HEK293 (cell line): ENCODE data around the gene PIGH.

Experiments
- KLF1 ChIP-seq: fragments of 450-650 bp; formaldehyde crosslinking; IDR thresholded peaks from 2 replicates; pipeline ENCODE4 v1.5.1; 2016; ENCODE audit warnings: missing biosample characterization, missing genetic modification characterization
- KLF16 ChIP-seq: fragments of 450-650 bp; formaldehyde crosslinking; IDR thresholded peaks from 2 replicates; pipeline ENCODE4 v1.5.1; 2017; ENCODE audit warnings: missing biosample characterization, missing genetic modification characterization
- MYNN ChIP-seq: fragments of 450-650 bp; formaldehyde crosslinking; IDR thresholded peaks from 2 replicates; pipeline ENCODE4 v1.5.1; 2016; ENCODE audit warnings: missing biosample characterization, missing genetic modification characterization, borderline replicate concordance
- TF ChIP-seq, protein P1 (sequence below): fragments of 450-650 bp; formaldehyde crosslinking; IDR thresholded peaks from 2 replicates; pipeline ENCODE4 v1.5.1; 2016; ENCODE audit warnings: missing biosample characterization, missing genetic modification characterization
- TF ChIP-seq, protein P2 (sequence below): fragments of 450-650 bp; formaldehyde crosslinking; IDR thresholded peaks from 2 replicates; pipeline ENCODE4 v1.5.1; 2016; ENCODE audit warnings: missing biosample characterization, missing genetic modification characterization
- TF ChIP-seq, protein P3 (sequence below): fragments of 450-650 bp; formaldehyde crosslinking; IDR thresholded peaks from 2 replicates; pipeline ENCODE4 v1.5.1; 2016; ENCODE audit warnings: missing biosample characterization, missing genetic modification characterization, low read depth
- TF ChIP-seq, protein P4 (sequence below): fragments of 450-650 bp; formaldehyde crosslinking; IDR thresholded peaks from 2 replicates; pipeline ENCODE4 v1.5.1; 2017; ENCODE audit warnings: missing biosample characterization, missing genetic modification characterization
- TF ChIP-seq, protein P5 (sequence below): fragments of 450-650 bp; formaldehyde crosslinking; IDR thresholded peaks from 2 replicates; pipeline ENCODE4 v1.5.1; 2016; ENCODE audit warnings: missing biosample characterization, missing genetic modification characterization

DNA sequence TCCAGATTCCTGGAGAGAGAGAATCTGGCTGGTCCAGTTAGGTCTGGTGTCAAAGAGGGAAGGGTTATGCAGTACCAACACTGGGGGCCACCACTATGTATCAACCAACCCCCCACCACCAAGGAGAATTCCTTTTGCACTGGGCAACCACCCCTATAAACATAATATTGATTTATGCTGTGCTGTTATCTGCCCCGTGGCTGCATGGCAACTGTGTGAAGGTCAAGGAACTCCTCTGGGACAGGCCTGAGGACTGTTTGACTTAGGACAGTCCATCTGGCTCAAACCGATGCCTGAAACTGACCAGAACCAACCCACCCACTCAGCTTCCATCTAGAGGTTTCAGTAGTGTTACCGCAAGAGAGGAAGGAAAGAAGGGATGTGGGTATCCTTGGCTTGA lies 46.5 kb downstream of the PIGH start:
- no peak for TF ChIP-seq KLF16 (tag by site-specific recombination)
- TF ChIP-seq, protein P1, sequence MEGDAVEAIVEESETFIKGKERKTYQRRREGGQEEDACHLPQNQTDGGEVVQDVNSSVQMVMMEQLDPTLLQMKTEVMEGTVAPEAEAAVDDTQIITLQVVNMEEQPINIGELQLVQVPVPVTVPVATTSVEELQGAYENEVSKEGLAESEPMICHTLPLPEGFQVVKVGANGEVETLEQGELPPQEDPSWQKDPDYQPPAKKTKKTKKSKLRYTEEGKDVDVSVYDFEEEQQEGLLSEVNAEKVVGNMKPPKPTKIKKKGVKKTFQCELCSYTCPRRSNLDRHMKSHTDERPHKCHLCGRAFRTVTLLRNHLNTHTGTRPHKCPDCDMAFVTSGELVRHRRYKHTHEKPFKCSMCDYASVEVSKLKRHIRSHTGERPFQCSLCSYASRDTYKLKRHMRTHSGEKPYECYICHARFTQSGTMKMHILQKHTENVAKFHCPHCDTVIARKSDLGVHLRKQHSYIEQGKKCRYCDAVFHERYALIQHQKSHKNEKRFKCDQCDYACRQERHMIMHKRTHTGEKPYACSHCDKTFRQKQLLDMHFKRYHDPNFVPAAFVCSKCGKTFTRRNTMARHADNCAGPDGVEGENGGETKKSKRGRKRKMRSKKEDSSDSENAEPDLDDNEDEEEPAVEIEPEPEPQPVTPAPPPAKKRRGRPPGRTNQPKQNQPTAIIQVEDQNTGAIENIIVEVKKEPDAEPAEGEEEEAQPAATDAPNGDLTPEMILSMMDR (tag by site-specific recombination): no peak
- TF ChIP-seq, protein P2, sequence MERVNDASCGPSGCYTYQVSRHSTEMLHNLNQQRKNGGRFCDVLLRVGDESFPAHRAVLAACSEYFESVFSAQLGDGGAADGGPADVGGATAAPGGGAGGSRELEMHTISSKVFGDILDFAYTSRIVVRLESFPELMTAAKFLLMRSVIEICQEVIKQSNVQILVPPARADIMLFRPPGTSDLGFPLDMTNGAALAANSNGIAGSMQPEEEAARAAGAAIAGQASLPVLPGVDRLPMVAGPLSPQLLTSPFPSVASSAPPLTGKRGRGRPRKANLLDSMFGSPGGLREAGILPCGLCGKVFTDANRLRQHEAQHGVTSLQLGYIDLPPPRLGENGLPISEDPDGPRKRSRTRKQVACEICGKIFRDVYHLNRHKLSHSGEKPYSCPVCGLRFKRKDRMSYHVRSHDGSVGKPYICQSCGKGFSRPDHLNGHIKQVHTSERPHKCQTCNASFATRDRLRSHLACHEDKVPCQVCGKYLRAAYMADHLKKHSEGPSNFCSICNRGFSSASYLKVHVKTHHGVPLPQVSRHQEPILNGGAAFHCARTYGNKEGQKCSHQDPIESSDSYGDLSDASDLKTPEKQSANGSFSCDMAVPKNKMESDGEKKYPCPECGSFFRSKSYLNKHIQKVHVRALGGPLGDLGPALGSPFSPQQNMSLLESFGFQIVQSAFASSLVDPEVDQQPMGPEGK (tag by site-specific recombination): no peak
- TF ChIP-seq, protein P3, sequence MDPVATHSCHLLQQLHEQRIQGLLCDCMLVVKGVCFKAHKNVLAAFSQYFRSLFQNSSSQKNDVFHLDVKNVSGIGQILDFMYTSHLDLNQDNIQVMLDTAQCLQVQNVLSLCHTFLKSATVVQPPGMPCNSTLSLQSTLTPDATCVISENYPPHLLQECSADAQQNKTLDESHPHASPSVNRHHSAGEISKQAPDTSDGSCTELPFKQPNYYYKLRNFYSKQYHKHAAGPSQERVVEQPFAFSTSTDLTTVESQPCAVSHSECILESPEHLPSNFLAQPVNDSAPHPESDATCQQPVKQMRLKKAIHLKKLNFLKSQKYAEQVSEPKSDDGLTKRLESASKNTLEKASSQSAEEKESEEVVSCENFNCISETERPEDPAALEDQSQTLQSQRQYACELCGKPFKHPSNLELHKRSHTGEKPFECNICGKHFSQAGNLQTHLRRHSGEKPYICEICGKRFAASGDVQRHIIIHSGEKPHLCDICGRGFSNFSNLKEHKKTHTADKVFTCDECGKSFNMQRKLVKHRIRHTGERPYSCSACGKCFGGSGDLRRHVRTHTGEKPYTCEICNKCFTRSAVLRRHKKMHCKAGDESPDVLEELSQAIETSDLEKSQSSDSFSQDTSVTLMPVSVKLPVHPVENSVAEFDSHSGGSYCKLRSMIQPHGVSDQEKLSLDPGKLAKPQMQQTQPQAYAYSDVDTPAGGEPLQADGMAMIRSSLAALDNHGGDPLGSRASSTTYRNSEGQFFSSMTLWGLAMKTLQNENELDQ (tag by site-specific recombination): no peak
- TF ChIP-seq KLF1 (tag by site-specific recombination): no peak
- no peak for TF ChIP-seq MYNN (tag by site-specific recombination)
- TF ChIP-seq, protein P4, sequence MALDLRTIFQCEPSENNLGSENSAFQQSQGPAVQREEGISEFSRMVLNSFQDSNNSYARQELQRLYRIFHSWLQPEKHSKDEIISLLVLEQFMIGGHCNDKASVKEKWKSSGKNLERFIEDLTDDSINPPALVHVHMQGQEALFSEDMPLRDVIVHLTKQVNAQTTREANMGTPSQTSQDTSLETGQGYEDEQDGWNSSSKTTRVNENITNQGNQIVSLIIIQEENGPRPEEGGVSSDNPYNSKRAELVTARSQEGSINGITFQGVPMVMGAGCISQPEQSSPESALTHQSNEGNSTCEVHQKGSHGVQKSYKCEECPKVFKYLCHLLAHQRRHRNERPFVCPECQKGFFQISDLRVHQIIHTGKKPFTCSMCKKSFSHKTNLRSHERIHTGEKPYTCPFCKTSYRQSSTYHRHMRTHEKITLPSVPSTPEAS (tag by site-specific recombination): no peak
- TF ChIP-seq, protein P5, sequence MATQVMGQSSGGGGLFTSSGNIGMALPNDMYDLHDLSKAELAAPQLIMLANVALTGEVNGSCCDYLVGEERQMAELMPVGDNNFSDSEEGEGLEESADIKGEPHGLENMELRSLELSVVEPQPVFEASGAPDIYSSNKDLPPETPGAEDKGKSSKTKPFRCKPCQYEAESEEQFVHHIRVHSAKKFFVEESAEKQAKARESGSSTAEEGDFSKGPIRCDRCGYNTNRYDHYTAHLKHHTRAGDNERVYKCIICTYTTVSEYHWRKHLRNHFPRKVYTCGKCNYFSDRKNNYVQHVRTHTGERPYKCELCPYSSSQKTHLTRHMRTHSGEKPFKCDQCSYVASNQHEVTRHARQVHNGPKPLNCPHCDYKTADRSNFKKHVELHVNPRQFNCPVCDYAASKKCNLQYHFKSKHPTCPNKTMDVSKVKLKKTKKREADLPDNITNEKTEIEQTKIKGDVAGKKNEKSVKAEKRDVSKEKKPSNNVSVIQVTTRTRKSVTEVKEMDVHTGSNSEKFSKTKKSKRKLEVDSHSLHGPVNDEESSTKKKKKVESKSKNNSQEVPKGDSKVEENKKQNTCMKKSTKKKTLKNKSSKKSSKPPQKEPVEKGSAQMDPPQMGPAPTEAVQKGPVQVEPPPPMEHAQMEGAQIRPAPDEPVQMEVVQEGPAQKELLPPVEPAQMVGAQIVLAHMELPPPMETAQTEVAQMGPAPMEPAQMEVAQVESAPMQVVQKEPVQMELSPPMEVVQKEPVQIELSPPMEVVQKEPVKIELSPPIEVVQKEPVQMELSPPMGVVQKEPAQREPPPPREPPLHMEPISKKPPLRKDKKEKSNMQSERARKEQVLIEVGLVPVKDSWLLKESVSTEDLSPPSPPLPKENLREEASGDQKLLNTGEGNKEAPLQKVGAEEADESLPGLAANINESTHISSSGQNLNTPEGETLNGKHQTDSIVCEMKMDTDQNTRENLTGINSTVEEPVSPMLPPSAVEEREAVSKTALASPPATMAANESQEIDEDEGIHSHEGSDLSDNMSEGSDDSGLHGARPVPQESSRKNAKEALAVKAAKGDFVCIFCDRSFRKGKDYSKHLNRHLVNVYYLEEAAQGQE (tag by site-specific recombination): no peak
